Loucy (cell line): ENCODE data around the gene FBH1.
"Not testable (repeated sequence)": the region's sequence is repeated elsewhere in the genome, so short reads cannot be mapped to it uniquely, and the experiment has no call there.

Experiments
- H2AFZ ChIP-seq: fragments of 200-600 bp; sonication (generic); 2 replicates; pipeline ENCODE4 v1.6.0; 2016; ENCODE audit warnings: antibody characterized with exemption, mild to moderate bottlenecking, low read length, moderate library complexity
- H3F3A ChIP-seq: fragments of 200-600 bp; 2 replicates; pipeline ENCODE4 v1.6.0; 2016; ENCODE audit warnings: antibody characterized with exemption, low read depth, mild to moderate bottlenecking
- H3K27me3 ChIP-seq: fragments of 200-600 bp; sonication (generic); 2 replicates; pipeline ENCODE4 v1.6.1; 2014; ENCODE audit warnings: low read length, mild to moderate bottlenecking; ENCODE audit not compliant: insufficient read depth, poor library complexity, severe bottlenecking
- H3K36me3 ChIP-seq: fragments of 200-600 bp; sonication (generic); 2 replicates; pipeline ENCODE4 v1.6.1; 2016; ENCODE audit warnings: low read length; ENCODE audit not compliant: insufficient read depth
- H3K4me1 ChIP-seq: fragments of 200-600 bp; sonication (generic); 2 replicates; pipeline ENCODE4 v1.5.1; 2014; ENCODE audit warnings: low read length, mild to moderate bottlenecking; ENCODE audit not compliant: insufficient read depth, poor library complexity, severe bottlenecking
- H3K4me2 ChIP-seq: fragments of 200-600 bp; sonication (generic); 2 replicates; pipeline ENCODE4 v1.6.0; 2014; ENCODE audit warnings: antibody characterized with exemption, low read length, low read depth, mild to moderate bottlenecking; ENCODE audit not compliant: poor library complexity, severe bottlenecking
- H3K4me3 ChIP-seq: fragments of 200-600 bp; sonication (generic); 2 replicates; pipeline ENCODE4 v1.5.1; 2014; ENCODE audit warnings: low read length, mild to moderate bottlenecking, mixed read lengths; ENCODE audit not compliant: poor library complexity, severe bottlenecking
- H3K79me2 ChIP-seq: fragments of 200-600 bp; sonication (generic); 2 replicates; pipeline ENCODE4 v1.6.1; 2014; ENCODE audit warnings: low read length; ENCODE audit not compliant: insufficient read depth
- H3K9ac ChIP-seq: fragments of 200-600 bp; sonication (generic); 2 replicates; pipeline ENCODE4 v1.6.0; 2014; ENCODE audit warnings: mild to moderate bottlenecking, low read depth, low read length, moderate library complexity; ENCODE audit not compliant: poor library complexity, severe bottlenecking
- H3K9me2 ChIP-seq: fragments of 200-600 bp; sonication (generic); replicated peaks from 2 replicates; pipeline ENCODE4 v1.6.1; 2016; ENCODE audit warnings: low read depth, low read length, mixed read lengths
- H3K9me3 ChIP-seq: fragments of 200-600 bp; sonication (generic); 2 replicates; pipeline ENCODE4 v1.6.1; 2014; ENCODE audit warnings: mild to moderate bottlenecking, antibody characterized with exemption, low read length, low read depth; ENCODE audit not compliant: insufficient read depth
- H4K20me1 ChIP-seq: fragments of 200-600 bp; sonication (generic); 2 replicates; pipeline ENCODE4 v1.6.0; 2014; ENCODE audit warnings: antibody characterized with exemption, low read length, mild to moderate bottlenecking; ENCODE audit not compliant: insufficient read depth, poor library complexity, severe bottlenecking
- CTCF ChIP-seq: fragments of 200-600 bp; sonication (generic); conservative IDR thresholded peaks from 2 replicates; pipeline ENCODE4 v1.5.1; 2014; ENCODE audit warnings: mild to moderate bottlenecking, antibody characterized with exemption, low read length
- EZH2phosphoT487 ChIP-seq: fragments of 200-600 bp; IDR thresholded peaks from 2 replicates; pipeline ENCODE4 v1.6.1; 2018; ENCODE audit warnings: antibody characterized with exemption, mild to moderate bottlenecking, moderate library complexity, borderline replicate concordance

The FBH1 gene

GRCh38 chr10:5860066-5860465, 30.0 kb upstream of the FBH1 start:
- no peak overlapping the region for H3K9ac ChIP-seq
- H3K27me3 ChIP-seq = no peaks in the 10 kb centered on the region
- no peaks in the 10 kb centered on the region for H3K79me2 ChIP-seq
- no peaks in the 10 kb centered on the region for H3K9me3 ChIP-seq
- H3F3A ChIP-seq = no peaks in the 10 kb centered on the region
- H3K4me3 ChIP-seq = no peak overlapping the region
- no peaks in the 10 kb centered on the region for H3K36me3 ChIP-seq
- H3K4me1 ChIP-seq = no peaks in the 10 kb centered on the region
- no peak overlapping the region for H2AFZ ChIP-seq
- H3K9me2 ChIP-seq = no peaks in the 10 kb centered on the region
- no peaks in the 10 kb centered on the region for H4K20me1 ChIP-seq
- no peak overlapping the region for H3K4me2 ChIP-seq
- TF ChIP-seq EZH2phosphoT487 = no peak
- TF ChIP-seq CTCF = no peak

GRCh38 chr10:5862360-5862961, 27.6 kb upstream of the FBH1 start:
- H3F3A ChIP-seq = no peaks in the 10 kb centered on the region
- H3K27me3 ChIP-seq = no peaks in the 10 kb centered on the region
- H3K4me3 ChIP-seq = no peak overlapping the region
- no peaks in the 10 kb centered on the region for H3K36me3 ChIP-seq
- no peaks in the 10 kb centered on the region for H3K4me1 ChIP-seq
- H3K79me2 ChIP-seq = no peaks in the 10 kb centered on the region
- no peaks in the 10 kb centered on the region for H3K9me3 ChIP-seq
- no peaks in the 10 kb centered on the region for H3K9me2 ChIP-seq
- no peak overlapping the region for H3K4me2 ChIP-seq
- no peak overlapping the region for H2AFZ ChIP-seq
- no peak overlapping the region for H3K9ac ChIP-seq
- no peaks in the 10 kb centered on the region for H4K20me1 ChIP-seq
- TF ChIP-seq EZH2phosphoT487 (no peak), CTCF (no peak)

DNA sequence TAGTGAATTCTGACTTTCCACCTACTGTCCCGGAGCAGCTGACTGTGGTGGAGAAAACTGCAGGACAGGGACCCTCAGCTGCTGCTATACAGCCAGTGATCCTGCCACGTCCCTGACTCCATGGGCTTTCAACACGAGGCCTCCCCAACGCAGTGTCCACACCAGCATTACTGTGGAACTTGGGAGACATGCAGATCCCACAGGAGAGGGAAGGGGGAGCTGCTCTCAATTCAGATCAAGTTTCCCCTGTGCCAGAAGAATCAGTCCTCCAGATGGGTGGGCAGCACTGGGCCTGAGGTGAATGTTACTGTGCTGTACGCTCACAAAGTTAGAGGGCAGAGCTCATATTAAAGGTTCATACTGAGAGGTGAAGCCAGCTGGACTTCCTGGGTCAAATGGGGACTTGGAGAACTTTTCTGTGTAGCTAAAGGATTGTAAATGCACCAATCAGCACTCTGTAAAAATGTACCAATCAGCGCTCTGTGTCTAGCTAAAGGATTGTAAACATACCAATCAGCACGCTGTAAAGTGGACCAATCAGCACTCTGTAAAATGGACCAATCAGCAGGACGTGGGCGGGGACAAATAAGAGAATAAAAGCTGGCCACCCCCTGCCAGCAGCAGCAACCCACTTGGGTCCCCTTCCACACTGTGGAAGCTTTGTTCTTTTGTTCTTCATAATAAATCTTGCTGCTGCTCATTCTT, 26.9 kb upstream of the FBH1 start:
- H3K9me2 ChIP-seq, H3K4me1 ChIP-seq, H3K27me3 ChIP-seq, H4K20me1 ChIP-seq, H3K4me3 ChIP-seq, H2AFZ ChIP-seq, H3K9ac ChIP-seq, H3K4me2 ChIP-seq, H3K9me3 ChIP-seq, H3F3A ChIP-seq, H3K79me2 ChIP-seq, H3K36me3 ChIP-seq: not testable (repeated sequence)

GRCh38 chr10:5866451-5867081, 23.5 kb upstream of the FBH1 start:
- H3K9me2 ChIP-seq, H4K20me1 ChIP-seq, H3K4me3 ChIP-seq, H3K36me3 ChIP-seq, H3K9me3 ChIP-seq, H3F3A ChIP-seq, H2AFZ ChIP-seq, H3K9ac ChIP-seq, H3K79me2 ChIP-seq, H3K27me3 ChIP-seq, H3K4me1 ChIP-seq, H3K4me2 ChIP-seq: not testable (repeated sequence)

- H4K20me1 ChIP-seq, H3K36me3 ChIP-seq, H3K9ac ChIP-seq, H3K4me3 ChIP-seq, H3K4me1 ChIP-seq, H3K27me3 ChIP-seq, H3F3A ChIP-seq, H2AFZ ChIP-seq, H3K9me2 ChIP-seq, H3K9me3 ChIP-seq, H3K79me2 ChIP-seq, H3K4me2 ChIP-seq: not testable (repeated sequence)
Measured at GRCh38 chr10:5867091-5867615, 22.9 kb upstream of the FBH1 start.
